WTC11 (cell line): ENCODE measurements around the gene NINJ2.

Experiments
- ATF1 ChIP-seq: sonication (generic); formaldehyde crosslinking; IDR thresholded peaks from 2 replicates; pipeline ENCODE4 v1.8.1; 2023; ENCODE audit warnings: mild to moderate bottlenecking, moderate library complexity, missing genetic modification reagents
- CREB1 ChIP-seq: sonication (generic); formaldehyde crosslinking; IDR thresholded peaks from 2 replicates; pipeline ENCODE4 v1.8.0; 2023; ENCODE audit warnings: mild to moderate bottlenecking, missing genetic modification reagents
- ESRRA ChIP-seq: sonication (generic); formaldehyde crosslinking; IDR thresholded peaks from 2 replicates; pipeline ENCODE4 v1.8.1; 2022; ENCODE audit warnings: mild to moderate bottlenecking, missing genetic modification reagents, borderline replicate concordance
- GABPB1 ChIP-seq: sonication (generic); formaldehyde crosslinking; IDR thresholded peaks from 2 replicates; pipeline ENCODE4 v1.8.1; 2023; ENCODE audit warnings: mild to moderate bottlenecking, missing genetic modification reagents
- JUN ChIP-seq: sonication (generic); formaldehyde crosslinking; IDR thresholded peaks from 2 replicates; pipeline ENCODE4 v1.8.0; 2023; ENCODE audit warnings: mild to moderate bottlenecking, missing genetic modification reagents
- MXD4 ChIP-seq: fragments of 250-450 bp; sonication (Bioruptor Pico); IDR thresholded peaks from 2 replicates; pipeline ENCODE4 v1.8.0; 2021; ENCODE audit warnings: mild to moderate bottlenecking, moderate library complexity, borderline replicate concordance
- TEAD4 ChIP-seq: sonication (generic); formaldehyde crosslinking; IDR thresholded peaks from 2 replicates; pipeline ENCODE4 v1.8.0; 2022; ENCODE audit warnings: mild to moderate bottlenecking, missing genetic modification reagents
- TF ChIP-seq, protein P1 (sequence below): fragments of 200-600 bp; IDR thresholded peaks from 2 replicates; pipeline ENCODE4 v1.8.0; 2022; ENCODE audit warnings: antibody characterized with exemption
- TF ChIP-seq, protein P2 (sequence below): sonication (generic); formaldehyde crosslinking; IDR thresholded peaks from 2 replicates; pipeline ENCODE4 v1.8.0; 2022; ENCODE audit warnings: mild to moderate bottlenecking, missing genetic modification reagents
- TF ChIP-seq, protein P3 (sequence below): sonication (generic); formaldehyde crosslinking; IDR thresholded peaks from 2 replicates; pipeline ENCODE4 v1.8.1; 2023; ENCODE audit warnings: mild to moderate bottlenecking, missing genetic modification reagents, moderate library complexity
- TF ChIP-seq, protein P4 (sequence below): sonication (generic); formaldehyde crosslinking; conservative IDR thresholded peaks from 2 replicates; pipeline ENCODE4 v1.8.1; 2022; ENCODE audit warnings: mild to moderate bottlenecking, missing genetic modification reagents

DNA sequence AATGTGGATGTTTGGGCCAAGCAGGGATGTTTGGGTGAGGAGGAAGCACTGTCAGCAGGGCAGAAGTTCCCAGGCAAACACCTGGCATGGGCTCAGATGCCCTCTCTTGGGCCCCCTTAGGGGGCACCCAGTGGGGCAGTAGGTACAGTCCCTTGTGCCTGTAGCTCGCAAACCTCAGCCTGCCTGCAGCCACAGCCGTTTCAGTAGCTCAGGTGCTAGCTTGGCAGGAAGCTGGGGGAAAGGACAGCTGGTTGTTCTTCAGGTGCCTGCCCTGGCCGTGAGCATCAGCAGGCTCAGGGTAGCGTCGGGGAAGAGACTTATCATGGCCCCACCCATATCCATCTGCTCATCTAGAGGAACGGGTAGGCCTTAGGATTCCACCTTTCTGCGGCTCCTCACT lies 136.0 kb downstream of the NINJ2 start:
- TF ChIP-seq CREB1: no peak
- TF ChIP-seq, protein P1, sequence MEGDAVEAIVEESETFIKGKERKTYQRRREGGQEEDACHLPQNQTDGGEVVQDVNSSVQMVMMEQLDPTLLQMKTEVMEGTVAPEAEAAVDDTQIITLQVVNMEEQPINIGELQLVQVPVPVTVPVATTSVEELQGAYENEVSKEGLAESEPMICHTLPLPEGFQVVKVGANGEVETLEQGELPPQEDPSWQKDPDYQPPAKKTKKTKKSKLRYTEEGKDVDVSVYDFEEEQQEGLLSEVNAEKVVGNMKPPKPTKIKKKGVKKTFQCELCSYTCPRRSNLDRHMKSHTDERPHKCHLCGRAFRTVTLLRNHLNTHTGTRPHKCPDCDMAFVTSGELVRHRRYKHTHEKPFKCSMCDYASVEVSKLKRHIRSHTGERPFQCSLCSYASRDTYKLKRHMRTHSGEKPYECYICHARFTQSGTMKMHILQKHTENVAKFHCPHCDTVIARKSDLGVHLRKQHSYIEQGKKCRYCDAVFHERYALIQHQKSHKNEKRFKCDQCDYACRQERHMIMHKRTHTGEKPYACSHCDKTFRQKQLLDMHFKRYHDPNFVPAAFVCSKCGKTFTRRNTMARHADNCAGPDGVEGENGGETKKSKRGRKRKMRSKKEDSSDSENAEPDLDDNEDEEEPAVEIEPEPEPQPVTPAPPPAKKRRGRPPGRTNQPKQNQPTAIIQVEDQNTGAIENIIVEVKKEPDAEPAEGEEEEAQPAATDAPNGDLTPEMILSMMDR: no peak
- TF ChIP-seq, protein P2, sequence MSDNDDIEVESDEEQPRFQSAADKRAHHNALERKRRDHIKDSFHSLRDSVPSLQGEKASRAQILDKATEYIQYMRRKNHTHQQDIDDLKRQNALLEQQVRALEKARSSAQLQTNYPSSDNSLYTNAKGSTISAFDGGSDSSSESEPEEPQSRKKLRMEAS: no peak
- TF ChIP-seq, protein P3, sequence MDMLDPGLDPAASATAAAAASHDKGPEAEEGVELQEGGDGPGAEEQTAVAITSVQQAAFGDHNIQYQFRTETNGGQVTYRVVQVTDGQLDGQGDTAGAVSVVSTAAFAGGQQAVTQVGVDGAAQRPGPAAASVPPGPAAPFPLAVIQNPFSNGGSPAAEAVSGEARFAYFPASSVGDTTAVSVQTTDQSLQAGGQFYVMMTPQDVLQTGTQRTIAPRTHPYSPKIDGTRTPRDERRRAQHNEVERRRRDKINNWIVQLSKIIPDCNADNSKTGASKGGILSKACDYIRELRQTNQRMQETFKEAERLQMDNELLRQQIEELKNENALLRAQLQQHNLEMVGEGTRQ (CRISPR knock-in tag): no peak
- TF ChIP-seq MXD4: no peak
- TF ChIP-seq, protein P4, sequence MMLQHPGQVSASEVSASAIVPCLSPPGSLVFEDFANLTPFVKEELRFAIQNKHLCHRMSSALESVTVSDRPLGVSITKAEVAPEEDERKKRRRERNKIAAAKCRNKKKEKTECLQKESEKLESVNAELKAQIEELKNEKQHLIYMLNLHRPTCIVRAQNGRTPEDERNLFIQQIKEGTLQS: no peak
- no peak for TF ChIP-seq ATF1 (CRISPR knock-in tag)
- TF ChIP-seq TEAD4 (CRISPR knock-in tag): no peak
- no peak for TF ChIP-seq ESRRA (CRISPR knock-in tag)
- TF ChIP-seq JUN (CRISPR knock-in tag): no peak
- no peak for TF ChIP-seq GABPB1 (CRISPR knock-in tag)
